Gastrocnemius medialis (tissue), 4 donors: Measurements from ENCODE around the gene PIGZ. TPM values are rescaled to one million over a fixed set of nuclear protein-coding genes. Genes with fewer than 3 reads are reported as not detected.

Experiments
- ATAC-seq, 2 donors: fragments of 150-250 bp; one replicate each; pipeline ENCODE4 v1.9.1; 2016
- DNase-seq, 2 donors: peaks; one replicate each; pipeline ENCODE4 v3.0.0-alpha.2; 2019
- H3K27ac ChIP-seq, 4 donors: fragments of 200-600 bp; sonication (generic); 1 replicate in 1 of 4; 2 replicates in 3 of 4; pipeline ENCODE4 v1.5.1; 2016 to 2018; ENCODE audit warnings: mild to moderate bottlenecking in 2 of 4, moderate library complexity in 1 of 4
- H3K27me3 ChIP-seq, 3 donors: fragments of 200-600 bp; sonication (generic) in 2 of 3; 1 replicate in 1 of 3; 2 replicates in 2 of 3; pipeline versions ENCODE4 v1.5.1 to v1.6.0; 2016 to 2019; ENCODE audit warnings: mild to moderate bottlenecking in 1 of 3, moderate library complexity in 1 of 3
- H3K36me3 ChIP-seq, 2 donors: fragments of 200-600 bp; sonication (generic) in 1 of 2; one replicate each; pipeline ENCODE4 v1.5.1; 2017 to 2018
- H3K4me1 ChIP-seq, 2 donors: fragments of 200-600 bp; sonication (generic) in 1 of 2; one replicate each; pipeline ENCODE4 v1.5.1; 2016 to 2017; ENCODE audit warnings: mild to moderate bottlenecking in 2 of 2
- H3K4me3 ChIP-seq, 4 donors: fragments of 200-600 bp; sonication (generic) in 3 of 4; 1 replicate in 1 of 4; 2 replicates in 3 of 4; pipeline ENCODE4 v1.5.1; 2016 to 2019; ENCODE audit warnings: mild to moderate bottlenecking in 2 of 4
- H3K9me3 ChIP-seq, 3 donors: fragments of 200-600 bp; sonication (generic) in 2 of 3; 1 replicate in 1 of 3; 2 replicates in 2 of 3; pipeline ENCODE4 v1.5.1; 2016 to 2019
- POLR2A ChIP-seq, 2 donors: fragments of 450-650 bp; IDR thresholded peaks; one replicate each; pipeline ENCODE4 v1.6.1; 2017; ENCODE audit warnings: antibody characterized with exemption in 2 of 2, mild to moderate bottlenecking in 2 of 2, moderate library complexity in 2 of 2
- in situ Hi-C, 4 donors: fragments of 200-750 bp; cut with MboI; loops; one replicate each; pipeline versions ENCODE4 v1.15.0 to v1.8.0; 2017; ENCODE audit warnings: low sequenced_read_pairs in 4 of 4
- intact Hi-C: fragments of 100-400 bp; cut with DNase I; formaldehyde crosslinking; loops from one replicate; pipeline ENCODE4 v1.15.1; 2023; ENCODE audit warnings: low total_unique reads
- total RNA-seq, 4 donors: library from RNA; depleted of rRNA; stranded (reverse); fragments of >200 nt; gene quantifications; one replicate each; pipeline versions ENCODE4 v1.1.0 to v1.2.3, GENCODE V29; 2016
- TF ChIP-seq, protein P1 (sequence below), 5 experiments: fragments of 450-650 bp in 3 of 5; fragments of 200-600 bp in 2 of 5; sonication (generic) in 2 of 5; IDR thresholded peaks in 4 of 5; conservative IDR thresholded peaks in 1 of 5; 1 replicate in 4 of 5; 2 replicates in 1 of 5; pipeline ENCODE4 v1.5.1; 2016 to 2019; ENCODE audit warnings: antibody characterized with exemption in 5 of 5, mild to moderate bottlenecking in 3 of 5, moderate library complexity in 3 of 5

PIGZ gene
- total RNA-seq, 4 donors from 2014 or later = 2.3 to 7.5 (median 5.1) TPM

DNA sequence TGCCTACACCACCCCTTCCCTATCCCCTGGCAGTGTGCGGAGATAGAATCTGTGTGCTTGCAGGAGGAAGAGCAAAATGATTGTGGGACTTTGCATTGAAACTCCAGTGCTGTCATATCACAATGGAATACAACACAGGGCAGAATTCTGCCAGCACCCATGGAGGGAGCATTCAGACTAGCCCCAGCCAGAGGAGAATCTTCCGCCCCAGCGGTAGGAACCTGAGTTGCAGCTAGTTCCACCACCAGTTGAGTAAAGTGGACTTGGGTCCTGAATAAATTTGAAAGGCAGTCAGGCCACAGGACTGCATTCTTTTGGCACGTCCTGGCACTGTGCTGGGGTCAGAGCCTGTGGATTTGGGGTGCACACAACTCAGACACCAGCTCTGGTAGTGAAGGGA, 53.8 kb downstream of the PIGZ start:
- ATAC-seq (no peak), DNase-seq (no peak)
- no peak overlapping the region for H3K4me3 ChIP-seq
- no peaks in the 10 kb centered on the region for H3K4me1 ChIP-seq
- intact Hi-C loops = no loop called here
- in situ Hi-C loops = no loop called here
- H3K9me3 ChIP-seq = no peaks in the 10 kb centered on the region
- H3K36me3 ChIP-seq = peaks cover 0 to 20% of the 10 kb centered on the region in 2 donors
- H3K27ac ChIP-seq = no peak overlapping the region
- no peak for TF ChIP-seq POLR2A (IDR thresholded peaks at IDR 0.05)
- TF ChIP-seq, protein P1, sequence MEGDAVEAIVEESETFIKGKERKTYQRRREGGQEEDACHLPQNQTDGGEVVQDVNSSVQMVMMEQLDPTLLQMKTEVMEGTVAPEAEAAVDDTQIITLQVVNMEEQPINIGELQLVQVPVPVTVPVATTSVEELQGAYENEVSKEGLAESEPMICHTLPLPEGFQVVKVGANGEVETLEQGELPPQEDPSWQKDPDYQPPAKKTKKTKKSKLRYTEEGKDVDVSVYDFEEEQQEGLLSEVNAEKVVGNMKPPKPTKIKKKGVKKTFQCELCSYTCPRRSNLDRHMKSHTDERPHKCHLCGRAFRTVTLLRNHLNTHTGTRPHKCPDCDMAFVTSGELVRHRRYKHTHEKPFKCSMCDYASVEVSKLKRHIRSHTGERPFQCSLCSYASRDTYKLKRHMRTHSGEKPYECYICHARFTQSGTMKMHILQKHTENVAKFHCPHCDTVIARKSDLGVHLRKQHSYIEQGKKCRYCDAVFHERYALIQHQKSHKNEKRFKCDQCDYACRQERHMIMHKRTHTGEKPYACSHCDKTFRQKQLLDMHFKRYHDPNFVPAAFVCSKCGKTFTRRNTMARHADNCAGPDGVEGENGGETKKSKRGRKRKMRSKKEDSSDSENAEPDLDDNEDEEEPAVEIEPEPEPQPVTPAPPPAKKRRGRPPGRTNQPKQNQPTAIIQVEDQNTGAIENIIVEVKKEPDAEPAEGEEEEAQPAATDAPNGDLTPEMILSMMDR (IDR thresholded peaks at IDR 0.05 in 4 of 5, conservative IDR thresholded peaks at IDR 0.05 in 1 of 5) = no peak
- H3K27me3 ChIP-seq = no peaks in the 10 kb centered on the region

DNA sequence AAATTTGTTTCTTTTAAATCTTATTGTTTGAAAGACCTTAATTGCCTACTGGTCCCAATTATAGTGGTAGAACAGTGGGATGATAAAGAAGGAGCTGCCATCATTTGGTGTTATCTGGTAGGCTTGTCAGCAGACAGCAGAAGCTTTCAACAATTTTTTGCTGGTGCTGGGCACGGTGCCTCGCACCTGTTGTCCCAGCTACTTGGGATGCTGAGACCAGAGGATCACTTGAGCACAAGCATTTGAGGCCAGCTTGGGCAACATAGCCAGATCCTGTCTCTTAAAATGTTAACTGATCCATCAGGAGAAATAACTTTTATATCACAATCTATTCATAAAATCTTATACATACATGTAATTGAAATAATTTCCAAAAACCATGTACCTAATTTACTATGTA, 64.9 kb downstream of the PIGZ start:
- H3K36me3 ChIP-seq = peaks cover 0 to 78% of the 10 kb centered on the region in 2 donors
- intact Hi-C loops = no loop called here
- in situ Hi-C loops = no loop called here

GRCh38 chr3:196902296-196902695, 66.3 kb downstream of the PIGZ start:
- DNase-seq (no peak), ATAC-seq (no peak)
- peaks cover 0 to 67% of the 10 kb centered on the region in 2 donors for H3K36me3 ChIP-seq
- no peaks in the 10 kb centered on the region for H3K27me3 ChIP-seq
- intact Hi-C loops = no loop called here
- H3K9me3 ChIP-seq = no peaks in the 10 kb centered on the region
- no peak for TF ChIP-seq POLR2A (IDR thresholded peaks at IDR 0.05)
- TF ChIP-seq, protein P1 (IDR thresholded peaks at IDR 0.05 in 4 of 5, conservative IDR thresholded peaks at IDR 0.05 in 1 of 5) = no peak
- peaks cover 0 to 6% of the 10 kb centered on the region in 2 donors for H3K4me1 ChIP-seq
- no peak overlapping the region for H3K4me3 ChIP-seq
- peak overlapping the region in 2 of 4 donors; percentile 11 to 26 for H3K27ac ChIP-seq
- in situ Hi-C loops = no loop called here

More for the DNA sequence above, 64.9 kb downstream of the PIGZ start:
- DNase-seq (peak; percentile 18 to 63), ATAC-seq (peak; percentile 58 to 71)
- Histone ChIP-seq H3K27me3 (no peaks in the 10 kb centered on the region), H3K9me3 (no peaks in the 10 kb centered on the region), H3K4me3 (no peak overlapping the region), H3K27ac (peak overlapping the region in 2 of 4 donors; percentile 26 to 56), H3K4me1 (peaks cover 0 to 6% of the 10 kb centered on the region in 2 donors)
- TF ChIP-seq POLR2A (IDR thresholded peaks at IDR 0.05) = no peak
- TF ChIP-seq, protein P1 (IDR thresholded peaks at IDR 0.05 in 4 of 5, conservative IDR thresholded peaks at IDR 0.05 in 1 of 5) = no peak

GRCh38 chr3:196901768-196902167, 66.9 kb downstream of the PIGZ start:
- TF ChIP-seq, protein P1 (IDR thresholded peaks at IDR 0.05 in 4 of 5, conservative IDR thresholded peaks at IDR 0.05 in 1 of 5) = no peak
- TF ChIP-seq POLR2A (IDR thresholded peaks at IDR 0.05) = no peak
- Histone ChIP-seq H3K9me3 (no peaks in the 10 kb centered on the region), H3K27ac (no peak overlapping the region), H3K36me3 (peaks cover 0 to 62% of the 10 kb centered on the region in 2 donors), H3K27me3 (no peaks in the 10 kb centered on the region), H3K4me3 (no peak overlapping the region), H3K4me1 (peaks cover 0 to 6% of the 10 kb centered on the region in 2 donors)
- DNase-seq (no peak), ATAC-seq (no peak)
- intact Hi-C loops = no loop called here
- in situ Hi-C loops = no loop called here

Other genes with a start within 250 kb of the PIGZ start
- 10 to 100 TPM; 42.6 to 58.6 (median 50.1) TPM for gene PAK2, start 229.0 kb downstream of the PIGZ start, total RNA-seq
- 10 to 100 TPM; 21.4 to 42.7 (median 31.7) TPM for gene SENP5, start 100.9 kb downstream of the PIGZ start, total RNA-seq
- 10 to 100 TPM; 23.4 to 29.9 (median 27.5) TPM for gene NCBP2, start 26.3 kb downstream of the PIGZ start, total RNA-seq
- gene MELTF, start 61.0 kb upstream of the PIGZ start, total RNA-seq = under 1 TPM in 3 of 4 donors, not detected in 1; 0.36 to 0.64 (median 0.42) TPM